OCI-LY7 (cell line): ENCODE results near the gene NDC80. TPM values are rescaled to one million over a fixed set of nuclear protein-coding genes. Genes with fewer than 3 reads are reported as not detected.

Experiments
- BruUV-seq: library from RNA; stranded (reverse); fragments of 400-500 nt; replicated peaks from 2 replicates; lab custom pipeline; 2021; lab: Mats Ljungman, UMichigan
- CTCF ChIA-PET: fragments of 300-600 bp; sonication (Branson Sonifier 250); formaldehyde crosslinking; loops from one replicate; lab custom pipeline; 2022; ENCODE audit warnings: antibody characterized with exemption; ENCODE audit not compliant: unreplicated experiment; lab: Charles Lee
- POLR2A ChIA-PET: fragments of 300-600 bp; sonication (Branson Sonifier 250); formaldehyde crosslinking; loops from one replicate; lab custom pipeline; 2022; ENCODE audit warnings: antibody characterized with exemption; lab: Charles Lee
- DNase-seq: peaks from one replicate; pipeline ENCODE4 v3.0.0-alpha.2; 2015; ENCODE audit warnings: low spot score
- H2AFZ ChIP-seq: fragments of 200-600 bp; sonication (generic), shearing (Covaris generic); 2 replicates; pipeline ENCODE4 v1.6.1; 2014; ENCODE audit warnings: mild to moderate bottlenecking, antibody characterized with exemption, low read length, moderate library complexity
- H3K27ac ChIP-seq: fragments of 200-600 bp; sonication (generic); 2 replicates; pipeline ENCODE4 v1.5.1; 2014; ENCODE audit warnings: mixed run types, low read depth, mild to moderate bottlenecking, moderate library complexity, low read length, inconsistent platforms; ENCODE audit not compliant: poor library complexity, severe bottlenecking
- H3K36me3 ChIP-seq: fragments of 200-600 bp; sonication (generic); 2 replicates; pipeline ENCODE4 v1.6.1; 2014; ENCODE audit warnings: mild to moderate bottlenecking, antibody characterized with exemption, low read length, moderate library complexity, mixed read lengths; ENCODE audit not compliant: insufficient read depth
- H3K4me1 ChIP-seq: fragments of 200-600 bp; sonication (generic); 2 replicates; pipeline ENCODE4 v1.5.1; 2014; ENCODE audit warnings: mild to moderate bottlenecking, low read length; ENCODE audit not compliant: insufficient read depth, poor library complexity, severe bottlenecking
- H3K4me2 ChIP-seq: fragments of 200-600 bp; sonication (generic); 2 replicates; pipeline ENCODE4 v1.6.1; 2014; ENCODE audit warnings: mild to moderate bottlenecking, low read length
- H3K4me3 ChIP-seq: fragments of 200-600 bp; sonication (generic); 2 replicates; pipeline ENCODE4 v1.5.1; 2014; ENCODE audit warnings: mild to moderate bottlenecking, low read depth, low read length; ENCODE audit not compliant: poor library complexity, severe bottlenecking
- H3K79me2 ChIP-seq: fragments of 200-600 bp; sonication (generic); 2 replicates; pipeline ENCODE4 v1.6.1; 2016; ENCODE audit warnings: low read depth, mild to moderate bottlenecking, low read length, moderate library complexity, mixed read lengths; ENCODE audit not compliant: insufficient read depth
- H3K9me2 ChIP-seq: fragments of 200-600 bp; sonication (generic); 2 replicates; pipeline ENCODE4 v1.6.1; 2016; ENCODE audit warnings: mild to moderate bottlenecking, low read length, mixed read lengths; ENCODE audit not compliant: insufficient read depth
- H3K9me3 ChIP-seq: fragments of 200-600 bp; sonication (generic); 2 replicates; pipeline ENCODE4 v1.6.1; 2014; ENCODE audit warnings: mild to moderate bottlenecking, mixed run types, low read length, mixed read lengths
- H4K20me1 ChIP-seq: fragments of 200-600 bp; sonication (generic); 2 replicates; pipeline ENCODE4 v1.6.1; 2014; ENCODE audit warnings: mild to moderate bottlenecking, antibody characterized with exemption, low read length, moderate library complexity, mixed read lengths; ENCODE audit not compliant: insufficient read depth
- EZH2phosphoT487 ChIP-seq: fragments of 200-600 bp; sonication (generic); IDR thresholded peaks from 2 replicates; pipeline ENCODE4 v1.6.1; 2018; ENCODE audit warnings: low read depth, borderline replicate concordance, mild to moderate bottlenecking, mixed run types, antibody characterized with exemption, low read length, moderate library complexity, mixed read lengths
- intact Hi-C: fragments of 100-400 bp; cut with micrococcal nuclease; formaldehyde crosslinking; loops from one replicate; pipeline ENCODE4 v1.10.0; 2022; ENCODE audit not compliant: unreplicated experiment
- total RNA-seq, 2 experiments: library from RNA; depleted of rRNA in 1 of 2; stranded (reverse); fragments of >200 nt in 1 of 2; shearing (Covaris generic) in 1 of 2; gene quantifications; 2 replicates each; pipeline ENCODE4 v1.2.3, GENCODE V29; 2014 to 2022
- TF ChIP-seq, protein P1 (sequence below): fragments of 200-600 bp; sonication (generic); conservative IDR thresholded peaks from 2 replicates; pipeline ENCODE4 v1.5.1; 2014; ENCODE audit warnings: mild to moderate bottlenecking, antibody characterized with exemption, low read length, moderate library complexity, mixed read lengths

NDC80 gene
- total RNA-seq, 2 experiments from 2014 or later = 91.1 to 105 TPM

DNA sequence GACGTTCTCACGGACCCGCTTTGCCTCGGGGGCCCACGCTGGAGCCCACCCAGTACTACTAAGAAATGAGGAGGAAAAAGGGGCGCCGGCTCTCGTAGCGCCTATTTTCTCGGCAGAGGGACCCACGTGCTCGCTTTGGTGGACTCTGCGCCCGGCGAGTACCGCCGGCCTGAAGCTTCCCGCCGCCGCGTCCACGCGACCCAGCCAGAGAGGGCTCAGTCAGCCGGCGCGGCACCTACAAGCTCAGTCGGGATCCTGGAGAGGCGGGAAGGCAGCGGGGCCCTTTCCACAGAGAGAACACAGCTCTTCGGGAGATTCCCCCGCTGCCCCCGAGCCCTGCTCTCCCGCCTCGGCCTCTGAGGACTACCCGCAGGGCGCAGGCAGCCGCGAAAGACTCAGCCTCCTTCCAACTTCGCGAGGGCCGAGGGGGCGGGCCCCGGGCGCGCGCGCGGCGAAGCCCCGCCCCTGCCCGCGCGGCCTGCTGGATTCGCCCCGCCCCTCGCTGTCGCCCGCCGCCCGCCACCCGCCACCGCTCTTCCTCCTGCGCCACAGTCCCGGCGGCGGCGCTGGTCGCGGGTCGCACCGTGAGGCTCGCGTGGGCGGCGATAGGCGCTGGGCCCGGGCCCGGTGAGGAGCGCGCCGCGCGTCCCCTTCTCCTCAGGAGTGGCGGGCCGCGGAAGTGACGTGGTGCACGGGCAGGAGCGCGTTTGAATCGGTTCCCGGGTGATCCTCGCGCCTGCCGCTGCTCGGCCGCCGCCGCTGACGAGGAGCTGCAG is 84.0 kb downstream of the NDC80 start, which contains the start of gene SMCHD1:
Gene SMCHD1, plus strand, starts transcription at position 549 of the 776 bp plus-strand sequence. CDS start 350 bp downstream, outside the sequence.
- TF ChIP-seq EZH2phosphoT487 = no peak
- TF ChIP-seq, protein P1, sequence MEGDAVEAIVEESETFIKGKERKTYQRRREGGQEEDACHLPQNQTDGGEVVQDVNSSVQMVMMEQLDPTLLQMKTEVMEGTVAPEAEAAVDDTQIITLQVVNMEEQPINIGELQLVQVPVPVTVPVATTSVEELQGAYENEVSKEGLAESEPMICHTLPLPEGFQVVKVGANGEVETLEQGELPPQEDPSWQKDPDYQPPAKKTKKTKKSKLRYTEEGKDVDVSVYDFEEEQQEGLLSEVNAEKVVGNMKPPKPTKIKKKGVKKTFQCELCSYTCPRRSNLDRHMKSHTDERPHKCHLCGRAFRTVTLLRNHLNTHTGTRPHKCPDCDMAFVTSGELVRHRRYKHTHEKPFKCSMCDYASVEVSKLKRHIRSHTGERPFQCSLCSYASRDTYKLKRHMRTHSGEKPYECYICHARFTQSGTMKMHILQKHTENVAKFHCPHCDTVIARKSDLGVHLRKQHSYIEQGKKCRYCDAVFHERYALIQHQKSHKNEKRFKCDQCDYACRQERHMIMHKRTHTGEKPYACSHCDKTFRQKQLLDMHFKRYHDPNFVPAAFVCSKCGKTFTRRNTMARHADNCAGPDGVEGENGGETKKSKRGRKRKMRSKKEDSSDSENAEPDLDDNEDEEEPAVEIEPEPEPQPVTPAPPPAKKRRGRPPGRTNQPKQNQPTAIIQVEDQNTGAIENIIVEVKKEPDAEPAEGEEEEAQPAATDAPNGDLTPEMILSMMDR = no peak
- Histone ChIP-seq H3K36me3 (peaks cover 36% of the 10 kb centered on the region), H3K4me2 (peak within 1 kb of the TSS; percentile 82), H3K79me2 (peaks cover 51% of the 10 kb centered on the region), H3K9me2 (no peaks in the 10 kb centered on the region), H3K4me3 (peak within 1 kb of the TSS; percentile 97), H3K27ac (peak within 1 kb of the TSS; percentile 88), H3K9me3 (no peaks in the 10 kb centered on the region), H3K4me1 (peaks cover 35% of the 10 kb centered on the region), H2AFZ (peak within 1 kb of the TSS; percentile 67), H4K20me1 (peaks cover 17% of the 10 kb centered on the region; the same call in 1 of the 2 replicates)
- ChIA-PET CTCF (interaction anchor here (0.9 to 1.1 kb wide), 2 partner anchors 14 to 19 kb away, joined by 3 to 4 read pairs; no protein-coding TSS in a partner anchor), POLR2A (interaction anchor here (0.7 to 4.0 kb wide), 15 partner anchors 11 to 288 kb away, joined by 3 to 29 read pairs (median 5); no protein-coding TSS in a partner anchor)
- peak; percentile 87 for DNase-seq
- intact Hi-C loops = loop anchor here (1.0 to 10.0 kb wide), 6 partner anchors 18 to 939 kb away; partner anchors contain the start of genes METTL4, MYL12B and NDC80
- BruUV-seq = no TSS peak

DNA sequence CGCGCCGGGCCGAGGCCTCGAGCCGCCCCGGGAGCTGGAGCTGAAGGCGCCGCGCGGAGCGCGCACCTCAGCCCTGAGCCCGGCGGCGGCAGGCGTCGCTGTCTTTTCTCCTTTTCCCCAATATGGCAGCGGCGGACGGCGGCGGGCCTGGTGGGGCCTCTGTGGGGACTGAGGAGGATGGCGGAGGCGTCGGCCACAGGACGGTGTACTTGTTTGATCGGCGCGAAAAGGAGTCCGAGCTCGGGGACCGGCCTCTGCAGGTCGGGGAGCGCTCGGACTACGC is 84.5 kb downstream of the NDC80 start:
- H3K36me3 ChIP-seq = peaks cover 42% of the 10 kb centered on the region
- TF ChIP-seq EZH2phosphoT487 = no peak
- TF ChIP-seq, protein P1 = 0 out of 2 replicates have a peak, but pooled peaks have one; percentile 15
- peaks cover 56% of the 10 kb centered on the region for H3K79me2 ChIP-seq
- ChIA-PET POLR2A (interaction anchor here (0.7 to 4.0 kb wide), 14 partner anchors 10 to 288 kb away, joined by 3 to 29 read pairs (median 5); no protein-coding TSS in a partner anchor), CTCF (interaction anchor here (1.1 kb wide), 1 partner anchor 19 kb away, joined by 3 read pairs; no protein-coding TSS in a partner anchor)
- peaks cover 35% of the 10 kb centered on the region for H3K4me1 ChIP-seq
- no peak for DNase-seq
- no peaks in the 10 kb centered on the region for H3K9me2 ChIP-seq
- peaks cover 17% of the 10 kb centered on the region; the same call in 1 of the 2 replicates for H4K20me1 ChIP-seq
- BruUV-seq = no TSS peak
- peaks cover 5% of the 10 kb centered on the region; the same call in 1 of the 2 replicates for H3K9me3 ChIP-seq
- H2AFZ ChIP-seq = peak overlapping the region; percentile 20; the same call in 1 of the 2 replicates
- H3K4me3 ChIP-seq = peak overlapping the region; percentile 97
- H3K4me2 ChIP-seq = peak overlapping the region; percentile 73
- intact Hi-C loops = loop anchor here (1.0 to 10.0 kb wide), 7 partner anchors 19 to 939 kb away; partner anchors contain the start of genes METTL4, MYL12B and NDC80
- peak overlapping the region; percentile 88 for H3K27ac ChIP-seq
